GM19025 (cell line): ENCODE data around the gene SLC13A1.

Source experiments
- ATAC-seq: cut with Tn5 transposase; IDR thresholded peaks from one replicate; pipeline ENCODE4 v1.9.1; 2021; ENCODE audit warnings: mild to moderate bottlenecking, low read depth, moderate library complexity; ENCODE audit not compliant: unreplicated experiment

SLC13A1 gene

DNA sequence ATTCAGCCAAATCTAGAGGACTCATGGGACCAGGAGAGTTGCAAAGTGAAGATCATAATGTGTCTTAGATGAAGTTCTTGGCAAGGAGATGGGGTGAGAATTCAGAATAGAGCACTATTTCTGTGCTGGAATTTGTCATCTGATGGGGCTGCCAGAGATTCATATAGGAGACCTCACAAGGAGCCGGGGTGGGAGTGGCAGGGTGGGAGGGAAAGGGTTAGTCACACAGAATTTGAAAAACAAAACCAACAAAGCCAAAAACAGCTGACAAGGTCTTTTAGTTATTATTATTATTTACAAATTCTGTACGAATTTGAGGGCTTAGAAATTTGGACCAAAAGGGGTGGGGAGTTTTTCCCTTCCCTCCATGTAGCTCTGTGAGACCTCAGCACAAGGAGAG lies 1.7 kb downstream of the SLC13A1 start:
- ATAC-seq: no peak

DNA sequence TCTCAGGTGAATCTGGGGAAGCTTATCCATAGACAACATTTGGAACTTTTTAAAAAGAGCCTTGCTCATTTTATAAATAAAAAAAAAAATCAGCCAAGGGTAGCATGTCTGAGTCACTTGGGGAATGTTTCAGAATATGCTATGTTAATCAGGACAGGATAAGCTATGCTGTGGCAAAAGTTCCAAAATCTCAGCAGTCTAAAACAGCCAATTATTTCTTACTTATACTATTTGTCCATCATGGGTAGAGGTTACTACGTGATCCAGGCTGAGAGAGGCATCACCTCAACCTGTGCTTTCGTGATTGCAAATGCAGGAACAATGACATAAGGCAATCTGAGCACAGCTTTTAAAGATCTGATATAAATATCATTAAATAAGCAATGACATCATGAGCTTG lies 6.5 kb downstream of the SLC13A1 start:
- ATAC-seq: no peak

DNA sequence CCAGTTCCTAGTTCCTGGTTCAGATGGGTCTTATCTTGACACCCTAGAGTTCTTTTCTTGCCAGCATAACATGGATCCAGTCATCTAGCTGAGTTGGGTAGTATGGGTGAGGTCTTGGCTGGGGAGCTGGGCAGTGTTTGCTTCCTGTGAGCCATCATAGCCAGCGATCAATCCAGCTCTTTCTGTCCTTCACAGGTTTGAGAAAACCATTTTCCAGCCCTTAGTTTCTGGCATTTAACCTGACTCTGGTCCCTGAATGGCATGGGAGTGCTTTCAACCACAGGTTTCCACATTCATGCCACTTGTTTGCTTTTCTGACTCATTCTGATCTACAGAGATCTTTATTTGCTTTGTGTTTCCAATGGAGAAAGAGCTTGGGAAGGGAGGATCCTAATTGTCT lies 8.6 kb downstream of the SLC13A1 start:
- ATAC-seq: no peak

DNA sequence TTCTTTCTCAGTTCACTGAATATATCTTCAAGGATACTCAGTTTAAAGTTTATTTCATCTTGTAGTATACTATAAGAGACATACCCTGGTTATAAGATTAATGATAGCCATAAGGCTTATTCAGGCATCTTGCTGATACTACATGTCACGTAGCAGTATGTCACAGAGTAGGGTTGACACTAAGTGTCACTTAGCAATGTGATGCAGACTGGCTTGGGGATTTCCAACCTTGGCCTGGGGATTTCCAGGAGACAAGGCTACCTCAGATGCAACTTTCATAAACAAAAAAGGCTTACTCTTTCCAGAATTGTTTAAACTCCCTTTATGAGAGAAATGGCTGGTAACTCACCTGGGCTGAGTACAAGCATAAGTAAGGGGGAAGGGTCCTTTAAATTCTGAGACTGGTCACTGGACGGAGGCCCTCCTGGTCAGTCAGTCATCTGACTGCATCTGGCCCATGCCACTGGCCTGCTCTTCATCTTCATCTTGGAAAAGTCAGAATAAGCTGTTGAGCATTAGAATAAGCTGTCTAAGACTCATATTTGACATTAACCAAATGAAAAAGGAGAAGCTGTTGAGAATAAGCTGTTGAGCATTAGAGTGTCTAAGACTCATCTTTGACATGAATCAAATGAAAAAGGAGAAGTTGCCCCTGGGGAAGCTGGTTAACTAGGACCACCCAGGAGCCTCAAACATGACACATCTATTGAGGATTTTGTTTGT lies 9.5 kb downstream of the SLC13A1 start:
- peak; percentile 97 for ATAC-seq

DNA sequence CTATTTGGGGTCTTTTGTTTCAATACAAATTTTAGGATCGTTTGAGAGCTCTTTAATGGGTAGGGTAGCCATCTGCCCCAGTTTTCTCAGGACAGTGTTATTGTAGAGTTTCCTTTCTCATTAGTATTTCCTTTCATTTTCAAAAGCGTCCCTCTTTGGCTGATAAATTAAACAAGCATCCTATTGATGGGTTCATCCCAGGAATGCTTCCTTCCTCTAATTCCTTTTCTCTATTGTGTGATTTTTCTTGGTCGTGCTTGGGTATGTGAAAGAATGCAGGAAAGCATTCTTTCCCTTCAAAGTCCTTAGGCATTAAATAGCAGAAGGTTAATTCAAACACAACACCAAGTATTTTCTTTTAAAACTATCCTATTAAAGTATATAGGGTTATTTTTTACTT lies 14.0 kb downstream of the SLC13A1 start:
- no peak for ATAC-seq

DNA sequence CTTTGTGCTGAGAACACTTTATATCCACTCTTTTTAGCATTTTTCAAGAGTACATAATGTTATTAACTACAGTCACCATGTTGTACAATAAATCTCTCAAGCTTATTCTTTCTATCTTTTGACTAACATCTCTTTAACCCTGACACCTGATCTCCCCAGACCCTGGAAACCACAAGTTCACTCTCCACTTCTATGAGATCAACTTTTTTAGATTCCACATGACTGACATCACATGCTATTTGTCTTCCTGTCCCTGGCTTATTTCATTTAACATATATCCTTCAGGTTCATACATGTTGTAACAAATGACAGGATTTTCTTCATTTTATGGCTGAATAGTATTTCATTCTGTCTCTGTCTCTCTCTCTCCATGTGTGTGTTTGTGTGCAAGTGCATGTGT lies 15.5 kb downstream of the SLC13A1 start:
- ATAC-seq: no peak

DNA sequence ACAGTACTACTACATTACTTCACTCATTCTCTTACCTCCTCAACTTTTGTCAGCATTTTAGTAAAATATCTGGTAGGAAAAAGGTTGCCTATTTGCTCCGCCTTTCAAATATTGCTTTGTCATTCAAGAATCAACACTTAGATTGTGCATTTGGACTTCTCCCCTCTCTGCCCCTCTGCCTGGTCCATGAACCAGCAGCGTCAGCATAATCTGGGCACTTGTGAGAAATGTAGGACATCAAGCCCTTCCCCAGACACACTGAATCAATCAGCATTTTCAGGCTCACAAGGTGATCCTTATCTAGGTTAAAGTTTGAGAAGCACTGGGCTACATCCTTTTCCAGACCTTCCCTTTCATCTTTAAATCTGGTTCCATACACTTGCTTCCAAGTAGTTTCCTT lies 16.3 kb downstream of the SLC13A1 start:
- no peak for ATAC-seq

DNA sequence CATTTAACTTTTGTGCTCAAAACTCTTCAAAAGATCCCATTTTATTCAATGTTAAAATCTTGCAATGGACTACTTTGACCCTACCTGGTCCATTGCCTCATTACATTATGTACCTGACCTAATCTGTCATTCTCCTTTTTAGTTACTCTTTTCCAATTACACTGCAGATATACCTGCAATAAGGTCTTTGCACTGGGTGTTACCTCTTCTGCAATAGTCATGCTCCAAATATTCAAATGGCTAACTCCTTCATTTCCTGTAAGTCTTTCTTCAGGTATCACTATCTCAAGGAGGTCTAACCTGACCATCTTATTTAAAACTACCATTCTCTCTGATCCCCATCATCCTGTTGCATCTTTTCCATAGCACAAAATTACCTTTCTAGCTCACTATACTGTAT lies 22.3 kb downstream of the SLC13A1 start:
- ATAC-seq: no peak

DNA sequence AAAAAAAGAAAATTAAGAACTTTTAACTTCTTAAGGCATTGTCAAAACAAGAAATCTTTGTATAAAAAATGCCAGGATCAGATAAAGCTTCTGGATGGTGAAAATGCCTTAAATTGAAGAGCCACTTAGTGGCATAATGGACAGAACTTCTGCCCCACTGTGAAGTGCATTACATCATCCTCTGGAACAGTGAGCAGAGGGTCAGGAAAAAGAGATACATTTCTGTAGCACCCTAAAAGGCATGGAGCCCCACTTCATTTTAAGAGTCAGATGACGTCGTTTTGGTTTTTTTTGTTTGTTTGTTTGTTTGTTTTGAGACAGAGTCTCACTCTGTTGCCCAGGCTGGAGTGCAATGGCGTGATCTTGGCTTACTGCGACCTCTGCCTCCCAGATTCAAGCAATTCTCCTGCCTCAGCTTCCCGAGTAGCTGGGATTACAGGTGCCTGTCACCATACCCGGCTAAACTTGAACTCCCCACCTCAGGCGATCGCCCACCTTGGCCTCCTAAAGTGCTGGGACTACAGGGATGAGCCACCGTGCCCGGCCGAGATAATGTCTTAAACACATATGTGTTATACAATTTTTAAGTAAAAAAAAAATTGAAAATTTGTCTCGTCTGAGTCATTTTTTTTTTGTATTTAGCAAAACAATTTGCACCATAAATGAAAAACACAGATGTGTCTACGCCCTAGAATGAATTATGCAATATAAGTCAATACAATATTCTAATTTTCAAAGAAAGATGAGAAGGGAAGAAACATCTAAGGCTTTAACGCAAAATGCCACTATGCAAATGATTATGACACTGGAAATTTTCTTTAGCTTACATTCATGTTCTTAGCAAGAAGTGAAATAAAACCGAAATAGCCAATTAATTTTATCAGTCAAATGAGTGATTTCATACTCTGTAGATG lies 29.2 kb downstream of the SLC13A1 start:
- ATAC-seq: no peak

DNA sequence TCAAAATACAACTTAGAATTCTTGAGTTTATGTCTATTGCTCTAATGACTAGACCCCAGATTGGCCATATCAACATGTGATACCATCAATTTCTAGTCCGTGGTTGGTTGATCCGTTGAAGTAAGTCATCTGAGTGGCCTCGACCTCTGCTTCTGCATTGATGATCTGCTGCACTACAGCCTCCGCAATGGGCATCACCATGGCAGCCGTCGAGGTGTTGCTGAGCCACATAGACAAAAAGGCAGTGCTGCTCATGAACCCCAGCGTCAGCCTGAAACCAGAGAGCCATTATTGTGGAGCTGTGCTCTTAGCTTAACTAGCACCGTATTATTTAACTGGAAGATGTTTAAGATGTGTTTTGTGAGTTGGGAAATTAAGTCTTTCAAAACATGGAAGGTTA lies 30.7 kb downstream of the SLC13A1 start:
- no peak for ATAC-seq

DNA sequence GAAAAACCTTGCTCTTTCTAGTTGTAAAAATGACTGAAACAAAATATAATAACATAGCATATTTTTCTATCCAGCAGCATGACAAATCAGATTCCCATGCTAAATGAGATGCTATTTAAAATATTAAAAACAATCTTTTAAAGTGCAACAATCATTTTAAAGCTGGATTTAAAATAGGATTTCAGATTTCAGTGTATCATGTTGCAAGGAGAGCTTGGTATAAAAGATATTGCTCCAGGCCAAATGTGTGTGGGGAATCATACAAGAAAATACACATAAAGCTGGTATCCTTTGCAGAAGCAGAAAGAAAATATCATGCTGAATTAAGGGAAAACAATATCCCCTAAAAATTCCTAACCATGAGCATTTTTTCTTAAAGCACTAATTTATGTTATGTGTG lies 42.2 kb downstream of the SLC13A1 start:
- no peak for ATAC-seq

DNA sequence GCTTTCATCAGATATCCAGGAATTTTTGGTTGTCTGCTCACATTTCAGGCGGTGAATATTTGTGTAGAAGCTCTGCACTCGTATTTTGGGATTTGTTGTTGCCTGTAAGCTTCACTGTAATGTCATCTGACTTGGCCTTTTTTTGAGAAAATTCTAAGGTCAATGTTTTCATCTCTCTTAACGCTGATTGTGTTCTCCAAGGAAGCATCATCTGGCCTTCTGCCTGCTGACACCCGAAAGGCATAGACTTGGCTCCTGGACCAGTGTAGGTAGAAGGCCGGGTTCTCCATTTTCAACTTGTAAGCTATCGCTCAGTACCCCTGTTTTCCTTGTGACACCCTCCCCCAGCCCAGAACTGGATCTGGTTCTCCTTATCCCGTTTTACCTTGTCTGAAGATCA lies 44.2 kb downstream of the SLC13A1 start:
- no peak for ATAC-seq

DNA sequence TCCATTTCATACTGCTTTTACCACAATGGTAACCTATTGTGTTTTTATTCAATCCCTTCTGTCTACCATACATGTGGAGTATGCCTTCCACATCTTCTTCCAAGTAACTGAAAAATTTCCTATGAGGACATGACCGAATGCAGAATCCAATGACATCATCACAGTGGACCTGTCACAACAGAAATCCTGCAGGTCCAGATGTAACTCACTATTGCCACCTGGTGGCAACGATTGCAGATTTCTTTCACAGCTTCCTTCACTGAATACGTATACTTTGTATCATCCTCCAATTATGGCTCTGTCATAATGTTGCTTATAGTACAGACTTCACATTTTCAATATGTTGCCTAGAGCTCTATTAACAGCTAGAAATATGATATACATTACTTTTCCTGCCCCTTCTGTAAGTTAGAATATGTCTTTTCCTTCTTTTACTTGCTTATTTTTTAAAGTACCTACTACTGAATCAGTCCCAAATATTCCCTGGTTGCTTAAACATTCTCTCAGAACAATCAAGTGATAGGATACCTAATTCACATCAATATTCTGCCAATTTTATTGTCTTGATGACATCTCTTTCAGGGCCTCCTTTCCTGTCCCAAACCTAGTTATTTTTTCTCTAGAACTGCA lies 45.4 kb downstream of the SLC13A1 start:
- ATAC-seq: peak; percentile 95

DNA sequence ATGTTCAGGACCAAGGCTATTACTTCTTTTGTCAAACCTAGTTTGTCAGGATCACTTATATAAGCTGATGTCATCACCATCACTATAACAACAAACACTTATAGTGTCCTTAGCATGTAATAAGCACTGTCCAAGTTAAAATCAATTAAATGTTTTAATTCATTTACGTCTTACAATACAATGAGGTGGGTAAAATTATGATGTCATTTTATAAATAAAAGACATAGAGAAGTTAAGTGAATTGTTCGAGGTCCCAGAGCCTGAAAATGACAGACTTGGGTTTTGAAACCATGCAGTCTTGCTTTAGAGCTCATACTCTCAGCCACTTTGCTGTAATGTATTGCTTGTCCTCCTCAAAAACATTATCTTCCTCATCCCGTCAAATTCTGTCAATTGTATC lies 48.3 kb downstream of the SLC13A1 start:
- ATAC-seq: no peak

DNA sequence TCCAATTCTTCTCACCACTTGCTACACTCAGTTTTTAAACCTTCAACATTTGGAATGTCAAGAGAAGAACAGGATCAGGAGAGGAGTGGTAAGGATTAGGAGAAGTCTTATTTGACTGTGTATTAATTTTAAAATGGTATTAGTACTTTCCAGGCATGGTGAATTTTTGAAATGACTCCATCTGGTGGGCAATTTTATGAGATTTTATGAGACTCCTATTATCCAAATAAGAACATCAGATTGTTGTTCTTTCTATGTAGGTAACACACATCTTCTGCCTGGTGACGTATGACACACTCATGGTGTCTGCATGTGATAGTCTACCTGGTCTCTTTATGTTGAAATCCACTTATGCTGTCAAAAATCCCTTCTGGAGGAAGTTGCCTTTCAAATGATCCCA lies 51.0 kb downstream of the SLC13A1 start:
- ATAC-seq: no peak

DNA sequence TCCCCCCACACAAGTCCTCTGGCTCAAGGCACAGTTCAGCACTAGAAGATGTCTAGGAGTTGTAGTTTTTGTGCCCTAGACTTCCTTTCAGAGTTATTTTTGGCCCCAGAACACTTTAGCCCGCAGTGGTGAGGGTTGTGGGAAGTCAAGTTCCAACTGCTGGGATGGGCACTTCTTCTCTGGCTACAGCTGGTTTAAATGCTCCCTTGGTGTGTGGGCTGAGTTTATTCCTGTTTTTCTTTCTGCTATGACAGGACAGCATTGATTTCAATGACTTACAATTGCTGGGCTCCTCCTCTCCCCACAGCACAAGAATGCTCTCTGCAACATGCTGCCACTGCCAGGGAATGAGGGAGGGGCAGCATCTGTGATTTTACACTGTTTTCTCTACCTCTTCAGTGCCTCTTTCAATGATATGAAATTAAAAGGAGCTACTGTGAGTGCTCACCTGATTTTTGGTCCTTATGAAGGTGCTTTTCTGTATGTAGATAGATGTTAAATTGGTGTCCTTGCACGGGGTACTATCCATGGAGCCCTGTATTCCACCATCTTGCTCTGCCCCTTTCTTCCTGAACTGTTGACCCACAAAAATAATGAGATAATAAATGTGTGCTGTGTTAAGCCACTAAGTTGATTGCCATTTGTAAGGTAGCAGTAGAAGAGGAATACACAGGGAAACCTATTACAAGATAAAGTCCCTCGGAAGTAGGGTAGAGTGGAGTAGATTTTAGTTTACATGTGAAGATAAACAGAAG lies 56.3 kb downstream of the SLC13A1 start:
- no peak for ATAC-seq

DNA sequence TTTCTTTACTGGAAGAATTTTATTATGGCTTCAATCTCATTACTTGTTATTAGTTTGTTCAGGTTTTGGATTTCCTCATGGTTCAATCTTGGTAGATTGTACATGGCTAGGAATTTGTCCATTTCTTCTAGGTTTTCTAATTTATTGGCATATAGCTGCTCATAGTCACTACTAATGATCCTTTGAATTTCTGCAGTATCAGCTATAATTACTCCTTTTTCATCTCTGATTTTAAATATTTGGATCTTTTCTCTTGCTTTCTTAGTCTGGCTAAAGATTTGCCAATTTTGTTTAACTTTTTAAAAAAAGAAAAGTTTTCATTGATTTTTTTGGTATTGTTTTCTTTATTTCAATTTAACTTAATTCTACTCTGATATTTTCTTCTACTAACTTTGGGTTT lies 59.2 kb downstream of the SLC13A1 start:
- no peak for ATAC-seq

DNA sequence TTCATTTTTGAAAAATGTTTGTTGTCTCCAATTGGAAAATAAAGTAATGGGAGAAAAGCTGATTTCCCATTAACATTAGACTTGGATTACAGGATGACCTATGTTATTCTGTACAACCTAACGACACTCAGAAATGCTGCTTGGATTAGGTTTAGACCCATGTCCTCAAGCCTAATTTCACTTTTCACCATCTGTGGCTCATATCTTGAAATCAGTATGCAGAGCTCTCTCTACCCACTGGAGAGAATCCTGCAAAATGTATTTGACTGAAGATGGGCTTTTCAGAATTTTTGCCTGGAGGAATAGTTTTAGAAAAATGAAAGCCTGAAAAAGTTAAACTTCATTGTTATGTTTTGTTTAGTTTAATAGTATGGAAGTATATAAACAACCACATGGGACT lies 63.8 kb downstream of the SLC13A1 start:
- no peak for ATAC-seq

DNA sequence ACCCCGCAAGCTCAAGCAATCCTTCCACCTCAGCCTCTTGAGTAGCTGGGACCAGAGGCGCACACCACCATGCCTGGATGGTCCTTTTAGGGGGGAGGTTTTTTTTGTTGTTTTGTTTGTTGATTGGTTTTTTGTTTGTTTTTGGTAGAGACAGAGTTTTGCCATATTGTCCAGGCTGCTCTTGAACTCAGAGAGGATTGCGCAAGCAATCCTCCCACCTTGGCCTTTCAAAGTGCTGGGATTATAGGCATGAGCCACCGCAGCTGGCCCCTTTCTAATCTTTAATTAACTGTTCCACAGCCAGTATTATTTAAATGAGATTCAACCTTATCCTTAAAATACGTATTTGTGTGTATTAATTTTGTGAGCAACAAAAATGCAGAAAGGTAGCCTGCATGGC lies 65.8 kb downstream of the SLC13A1 start:
- ATAC-seq: no peak

DNA sequence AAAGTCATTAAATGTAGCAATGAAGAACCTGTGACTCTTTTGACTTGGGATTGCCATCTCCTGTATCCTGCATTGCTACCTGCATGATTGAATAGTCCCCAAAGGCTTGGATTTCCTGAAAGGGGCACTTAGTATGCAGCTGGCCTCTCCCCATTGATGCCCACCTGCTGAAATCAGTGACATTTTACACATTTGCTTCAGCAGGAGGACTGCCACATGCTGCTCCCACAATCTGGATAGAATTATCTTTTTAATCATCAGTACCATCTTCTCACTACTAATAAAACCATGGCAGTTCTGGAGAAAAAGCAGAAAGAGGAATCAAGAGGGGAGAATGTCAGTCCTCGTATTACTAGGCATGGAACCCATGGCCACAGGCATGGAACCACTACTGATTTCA lies 67.8 kb downstream of the SLC13A1 start:
- no peak for ATAC-seq

DNA sequence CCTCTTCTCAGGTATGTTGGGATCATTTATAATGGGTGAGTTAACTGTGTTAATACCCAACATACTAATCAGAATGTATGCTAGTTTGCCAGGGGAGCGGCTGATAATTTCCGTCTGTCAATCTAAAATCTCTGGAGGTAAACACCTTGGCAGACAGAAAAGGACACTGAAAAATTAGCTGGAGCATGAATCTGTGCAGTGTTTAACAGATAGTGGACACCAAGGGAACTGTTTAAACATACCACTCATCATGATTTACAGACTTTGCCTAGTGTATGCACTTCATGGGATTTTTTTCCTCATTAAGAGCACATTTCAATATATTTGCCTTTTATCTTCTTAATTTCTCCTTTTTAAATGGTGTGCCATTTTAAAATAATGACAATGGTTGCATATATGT lies 68.2 kb downstream of the SLC13A1 start:
- no peak for ATAC-seq
